GM23338 (cell line): ENCODE results near the gene CDR2L. TPM values are rescaled to one million over a fixed set of nuclear protein-coding genes. Genes with fewer than 3 reads are reported as not detected.

Experiments used
- ATAC-seq: fragments of 200-7000 bp; cut with Tn5 transposase; 3 replicates; pipeline ENCODE4 v1.9.1; 2020
- DNase-seq: peaks from one replicate; pipeline ENCODE4 v3.0.0-alpha.2; 2015; ENCODE audit warnings: low spot score
- H2AFZ ChIP-seq: fragments of 200-600 bp; sonication (generic); 2 replicates; pipeline ENCODE4 v1.8.0; 2016; ENCODE audit warnings: antibody characterized with exemption, mild to moderate bottlenecking, moderate library complexity
- H3F3A ChIP-seq: fragments of 200-600 bp; sonication (generic); replicated peaks from 2 replicates; pipeline ENCODE4 v1.8.0; 2017; ENCODE audit warnings: antibody characterized with exemption, mixed run types, low read depth
- H3K27ac ChIP-seq: fragments of 200-600 bp; sonication (generic); 2 replicates; pipeline ENCODE4 v1.6.1; 2016; ENCODE audit warnings: low read depth
- H3K27me3 ChIP-seq: fragments of 200-600 bp; sonication (generic); 2 replicates; pipeline ENCODE4 v1.8.0; 2016; ENCODE audit warnings: mild to moderate bottlenecking, mixed run types, moderate library complexity; ENCODE audit not compliant: insufficient read depth
- H3K36me3 ChIP-seq: fragments of 200-600 bp; sonication (generic); 2 replicates; pipeline ENCODE4 v1.8.0; 2016; ENCODE audit warnings: mild to moderate bottlenecking; ENCODE audit not compliant: insufficient read depth
- H3K4me1 ChIP-seq: fragments of 200-600 bp; sonication (generic); 2 replicates; pipeline ENCODE4 v1.8.0; 2016; ENCODE audit warnings: mild to moderate bottlenecking, moderate library complexity; ENCODE audit not compliant: insufficient read depth
- H3K4me2 ChIP-seq: fragments of 200-600 bp; sonication (generic); 2 replicates; pipeline ENCODE4 v1.7.1; 2017; ENCODE audit warnings: mixed run types
- H3K4me3 ChIP-seq: fragments of 200-600 bp; sonication (generic); 2 replicates; pipeline ENCODE4 v1.6.1; 2016; ENCODE audit warnings: mixed run types
- H3K79me2 ChIP-seq: fragments of 200-600 bp; sonication (generic); replicated peaks from 2 replicates; pipeline ENCODE4 v1.8.0; 2017; ENCODE audit warnings: mild to moderate bottlenecking; ENCODE audit not compliant: insufficient read depth
- H3K9me2 ChIP-seq: fragments of 200-600 bp; sonication (generic); 2 replicates; pipeline ENCODE4 v1.8.0; 2017; ENCODE audit not compliant: insufficient read depth
- H4K20me1 ChIP-seq: fragments of 200-600 bp; sonication (generic); replicated peaks from 2 replicates; pipeline ENCODE4 v1.8.0; 2017; ENCODE audit warnings: mild to moderate bottlenecking; ENCODE audit not compliant: insufficient read depth
- H3K27ac Mint-ChIP-seq: 2 replicates; pipeline ENCODE4 v1.8.0; 2020; ENCODE audit warnings: inconsistent platforms, mild to moderate bottlenecking, moderate library complexity, mixed read lengths
- H3K27me3 Mint-ChIP-seq: 3 replicates; pipeline ENCODE4 v1.8.0; 2022; ENCODE audit warnings: low read depth, mild to moderate bottlenecking, moderate library complexity, mixed read lengths, inconsistent platforms; ENCODE audit not compliant: insufficient read depth, poor library complexity
- H3K36me3 Mint-ChIP-seq: 3 replicates; pipeline ENCODE4 v1.8.0; 2021; ENCODE audit warnings: low read depth, mild to moderate bottlenecking, inconsistent platforms, moderate library complexity, mixed read lengths
- H3K4me1 Mint-ChIP-seq: 3 replicates; pipeline ENCODE4 v1.8.0; 2020; ENCODE audit warnings: mild to moderate bottlenecking, inconsistent platforms, mixed read lengths
- H3K4me3 Mint-ChIP-seq: 3 replicates; pipeline ENCODE4 v1.8.0; 2021; ENCODE audit warnings: moderate library complexity, mild to moderate bottlenecking, inconsistent platforms, mixed read lengths
- H3K9me3 Mint-ChIP-seq: 3 replicates; pipeline ENCODE4 v1.8.0; 2020; ENCODE audit warnings: moderate library complexity, mild to moderate bottlenecking, inconsistent platforms, mixed read lengths
- CREB1 ChIP-seq: fragments of 250-450 bp; sonication (Bioruptor Pico); IDR thresholded peaks from 2 replicates; pipeline ENCODE4 v1.5.0; 2020; ENCODE audit warnings: low read depth, mild to moderate bottlenecking, moderate library complexity
- CTCF ChIP-seq, 2 experiments: fragments of 200-600 bp in 1 of 2; sonication (generic) in 1 of 2; conservative IDR thresholded peaks; 2 replicates each; pipeline versions ENCODE4 v1.5.1 to v1.6.1; 2016 to 2017; ENCODE audit warnings: antibody characterized with exemption in 2 of 2, low read depth in 2 of 2, mild to moderate bottlenecking in 2 of 2, moderate library complexity in 1 of 2
- ETS1 ChIP-seq: IDR thresholded peaks from 2 replicates; pipeline ENCODE4 v1.6.1; 2016; ENCODE audit warnings: antibody characterized with exemption
- EZH2 ChIP-seq: fragments of 200-600 bp; sonication (generic); IDR thresholded peaks from one replicate; pipeline ENCODE4 v1.8.0; 2017; ENCODE audit warnings: antibody characterized with exemption, mild to moderate bottlenecking, low read depth; ENCODE audit not compliant: unreplicated experiment
- EZH2phosphoT487 ChIP-seq: fragments of 200-600 bp; sonication (generic); IDR thresholded peaks from one replicate; pipeline ENCODE4 v1.8.1; 2018; ENCODE audit warnings: antibody characterized with exemption; ENCODE audit not compliant: unreplicated experiment
- JUNB ChIP-seq: IDR thresholded peaks from one replicate; pipeline ENCODE4 v1.6.1; 2016; ENCODE audit warnings: antibody characterized with exemption; ENCODE audit not compliant: unreplicated experiment
- NANOG ChIP-seq: IDR thresholded peaks from 2 replicates; pipeline ENCODE4 v1.6.1; 2016; ENCODE audit warnings: antibody characterized with exemption, borderline replicate concordance
- POLR2AphosphoS5 ChIP-seq: IDR thresholded peaks from 2 replicates; pipeline ENCODE4 v1.6.1; 2016; ENCODE audit warnings: antibody characterized with exemption, low read depth
- REST ChIP-seq: IDR thresholded peaks from one replicate; pipeline ENCODE4 v1.6.1; 2018; ENCODE audit warnings: antibody characterized with exemption; ENCODE audit not compliant: unreplicated experiment
- STAT1 ChIP-seq: IDR thresholded peaks from one replicate; pipeline ENCODE4 v1.6.1; 2016; ENCODE audit warnings: antibody characterized with exemption; ENCODE audit not compliant: unreplicated experiment
- ZNF114 ChIP-seq: fragments of 250-450 bp; sonication (Bioruptor Pico); IDR thresholded peaks from 2 replicates; pipeline ENCODE4 v1.5.0; 2020; ENCODE audit warnings: mild to moderate bottlenecking, moderate library complexity
- ZNF331 ChIP-seq: fragments of 250-450 bp; sonication (Bioruptor Pico); IDR thresholded peaks from 2 replicates; pipeline ENCODE4 v1.5.0; 2020; ENCODE audit warnings: low read depth, mild to moderate bottlenecking, moderate library complexity
- ZNF462 ChIP-seq: fragments of 250-450 bp; sonication (Bioruptor Pico); IDR thresholded peaks from 2 replicates; pipeline ENCODE4 v1.5.0; 2020; ENCODE audit warnings: mild to moderate bottlenecking, moderate library complexity
- polyA plus RNA-seq: library from polyadenylated mRNA; unstranded; fragments of >200 nt; fragmentation: Nextera tagmentation; extraction: Ambion mirVana; gene quantifications from 2 replicates; pipeline ENCODE4 v1.2.1, GENCODE V29; 2016
- total RNA-seq: library from RNA; depleted of rRNA; stranded (reverse); fragments of >200 nt; shearing (Covaris generic); gene quantifications from 2 replicates; pipeline ENCODE4 v1.2.3, GENCODE V29; 2014

The CDR2L gene
- total and polyA plus RNA-seq, 2 experiments from 2014 or later: 17.7 to 35.8 TPM

GRCh38 chr17:75033346-75034235 lies 46.2 kb downstream of the CDR2L start:
- peak overlapping the region; percentile 90 for H3K27ac ChIP-seq
- no peaks in the 10 kb centered on the region for H4K20me1 ChIP-seq
- H3K36me3 ChIP-seq: peaks cover 4% of the 10 kb centered on the region
- peaks cover 33% of the 10 kb centered on the region for H3K27me3 Mint-ChIP-seq
- peaks cover 41% of the 10 kb centered on the region for H3K9me3 Mint-ChIP-seq
- H3K4me1 Mint-ChIP-seq: peaks cover 18% of the 10 kb centered on the region
- no peaks in the 10 kb centered on the region for H3K79me2 ChIP-seq
- peak overlapping the region; percentile 99 for H3K4me3 Mint-ChIP-seq
- H2AFZ ChIP-seq: peak overlapping the region; percentile 99
- peaks cover 26% of the 10 kb centered on the region for H3F3A ChIP-seq
- no peak; the same call in 1 of the 2 replicates for TF ChIP-seq CREB1 (CRISPR knock-in tag)
- no peak for TF ChIP-seq POLR2AphosphoS5
- TF ChIP-seq CTCF (conservative IDR thresholded peaks at IDR 0.05; ENCODE audit: low read depth in 2 of 2): no peak
- TF ChIP-seq JUNB: no peak
- no peak for TF ChIP-seq NANOG
- no peak for TF ChIP-seq EZH2phosphoT487
- TF ChIP-seq ZNF114 (CRISPR knock-in tag): no peak
- no peak for TF ChIP-seq ZNF462
- TF ChIP-seq EZH2: no peak
- no peak for TF ChIP-seq ZNF331 (CRISPR knock-in tag)
- no peak for TF ChIP-seq REST
- TF ChIP-seq STAT1: no peak
- TF ChIP-seq ETS1: no peak
- peak; percentile 62 for ATAC-seq
- peak; percentile 96 for DNase-seq
- peak overlapping the region; percentile 99 for H3K27ac Mint-ChIP-seq
- H3K4me1 ChIP-seq: peaks cover 22% of the 10 kb centered on the region
- peaks cover 24% of the 10 kb centered on the region for H3K36me3 Mint-ChIP-seq
- peak overlapping the region; percentile 88 for H3K4me2 ChIP-seq
- peak overlapping the region; percentile 96 for H3K4me3 ChIP-seq
- peaks cover 5% of the 10 kb centered on the region; the same call in 1 of the 2 replicates for H3K27me3 ChIP-seq
- no peaks in the 10 kb centered on the region for H3K9me2 ChIP-seq
